ENCODE results near the gene EVC.
"Not testable (repeated sequence)": the region's sequence is repeated elsewhere in the genome, so short reads cannot be mapped to it uniquely, and the experiment has no call there.

EVC gene

DNA sequence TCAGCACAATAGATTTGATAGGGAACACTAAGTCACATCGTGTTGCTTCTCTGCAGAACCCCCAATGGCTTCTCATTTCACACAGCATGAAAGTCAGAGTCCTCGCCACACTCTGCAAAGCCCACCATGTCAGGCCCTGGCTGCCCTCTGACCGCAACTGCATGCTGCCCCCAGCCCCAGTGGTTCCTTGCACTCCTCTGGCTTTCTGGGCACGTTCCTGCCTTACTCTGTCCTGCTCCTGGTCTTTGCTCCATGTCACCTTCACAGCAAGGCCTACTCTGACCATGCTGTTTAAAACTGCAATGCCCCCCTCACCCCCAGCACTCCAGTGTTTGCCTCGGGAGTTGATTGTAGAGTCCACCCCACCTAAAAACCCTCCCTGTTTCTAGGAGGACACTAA is 78.1 kb downstream of the EVC start:
- no peak for DNase-seq (ENCODE audit: low read depth)

DNA sequence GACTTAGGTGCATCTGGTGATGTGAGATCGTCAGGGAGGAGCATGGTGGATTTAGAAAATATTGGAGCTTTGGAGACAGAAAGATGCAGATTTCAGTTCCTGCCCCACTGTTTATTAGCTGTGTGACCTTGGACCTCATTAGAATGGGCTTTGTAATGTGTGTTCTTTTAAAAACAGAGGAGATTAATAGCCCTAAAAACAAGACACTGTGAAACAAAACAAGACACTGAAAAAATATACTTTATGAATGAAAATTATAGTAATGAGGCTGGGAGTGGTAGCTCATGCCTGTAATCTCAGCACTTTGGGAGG is 79.5 kb downstream of the EVC start:
- no peak for DNase-seq (ENCODE audit: low read depth)

DNA sequence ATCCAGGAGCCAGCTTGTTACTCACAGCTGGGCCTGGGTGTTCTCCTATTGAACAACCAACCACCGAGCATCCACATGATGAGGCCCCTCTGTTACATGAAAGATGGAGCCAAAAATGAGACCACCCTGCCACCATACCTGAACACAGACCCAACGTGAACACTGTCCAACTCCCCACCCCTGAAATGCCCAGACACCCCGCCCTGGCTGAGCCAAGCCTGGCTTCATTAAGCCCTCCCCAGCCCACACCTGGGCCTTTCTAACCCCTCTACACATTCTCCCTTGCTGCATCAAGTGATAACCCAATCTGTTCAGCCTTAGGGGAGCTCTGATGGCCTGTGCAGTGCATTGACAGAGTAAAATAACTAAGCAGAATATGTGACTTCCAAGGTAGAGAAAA is 80.7 kb downstream of the EVC start:
- no peak for DNase-seq (ENCODE audit: low read depth)

DNA sequence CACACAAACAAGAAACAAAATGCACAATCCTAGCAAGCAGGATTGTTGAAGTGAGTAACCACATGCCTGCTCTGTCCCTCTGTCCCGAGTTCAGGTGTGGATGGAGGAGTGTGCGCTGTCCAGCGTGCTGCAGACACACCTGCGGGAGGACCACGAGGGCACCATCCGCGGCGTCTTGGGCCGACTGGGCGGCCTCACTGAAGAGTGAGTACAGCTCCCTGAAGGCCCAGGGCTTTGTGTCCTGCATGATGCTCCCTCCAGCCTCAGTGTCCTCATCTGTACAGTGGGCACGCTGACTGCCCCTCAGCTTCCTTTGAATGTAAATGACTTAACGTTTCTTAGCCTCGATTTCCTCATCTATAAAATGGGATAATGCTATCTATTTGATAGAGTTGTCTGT is 82.5 kb downstream of the EVC start:
- DNase-seq (ENCODE audit: low read depth), result no peak

DNA sequence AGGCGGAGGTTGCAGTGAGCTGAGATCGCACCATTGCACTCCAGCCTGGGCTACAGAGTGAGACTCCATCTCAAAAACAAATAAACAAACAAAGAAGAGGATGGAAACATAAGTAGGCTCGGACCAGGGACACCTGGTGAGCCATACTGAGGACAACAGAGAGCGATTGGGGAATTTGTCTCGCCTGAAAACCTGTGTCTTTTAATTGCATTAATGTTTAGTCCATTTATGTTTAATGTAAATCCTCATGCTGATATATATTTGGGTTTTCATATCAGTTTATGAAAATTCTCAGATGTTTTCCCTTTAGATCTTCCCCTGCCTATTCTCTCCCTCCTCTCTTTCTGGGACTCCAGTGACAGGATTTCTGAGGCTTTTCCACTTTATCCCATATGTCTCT is 84.6 kb downstream of the EVC start:
- no peak for DNase-seq (ENCODE audit: low read depth)

DNA sequence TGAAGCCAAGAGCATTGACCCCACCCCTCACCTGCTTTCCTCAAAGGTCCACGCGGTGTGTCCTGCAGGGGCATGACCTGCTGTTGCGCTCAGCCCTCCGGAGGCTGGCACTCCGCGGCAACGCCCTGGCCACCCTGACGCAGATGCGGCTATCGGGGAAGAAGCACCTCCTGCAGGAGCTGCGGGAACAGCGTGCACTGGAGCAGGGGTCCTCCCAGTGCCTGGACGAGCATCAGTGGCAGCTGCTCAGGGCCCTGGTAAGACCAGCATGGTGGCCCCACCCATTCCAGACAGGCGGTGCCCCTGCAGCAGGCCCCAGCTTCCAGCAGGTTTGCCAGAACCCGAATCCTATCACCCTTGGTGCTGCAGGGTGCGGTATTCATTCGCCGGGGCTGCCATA is 86.0 kb downstream of the EVC start:
- no peak for DNase-seq (ENCODE audit: low read depth)

DNA sequence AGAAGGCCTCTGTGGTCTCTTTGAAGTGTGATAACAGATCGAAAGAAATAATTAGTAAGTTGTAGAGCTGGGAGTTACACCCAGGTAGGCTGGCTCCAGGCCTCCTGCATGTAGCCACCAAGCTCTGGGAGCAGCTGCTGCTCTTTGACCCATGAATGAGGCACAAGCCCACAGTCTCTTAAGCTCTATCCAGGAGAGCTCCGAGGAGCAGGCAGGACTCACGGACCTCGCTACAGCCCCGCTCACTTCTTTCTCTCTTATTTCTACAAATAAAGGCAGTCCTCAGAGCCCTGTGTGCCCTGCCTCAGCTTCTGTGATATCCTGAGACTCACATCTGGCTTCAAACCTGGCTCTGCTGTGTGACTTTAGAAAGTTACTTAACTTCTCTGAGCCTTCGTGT is 86.9 kb downstream of the EVC start:
- no peak for DNase-seq (ENCODE audit: low read depth)

DNA sequence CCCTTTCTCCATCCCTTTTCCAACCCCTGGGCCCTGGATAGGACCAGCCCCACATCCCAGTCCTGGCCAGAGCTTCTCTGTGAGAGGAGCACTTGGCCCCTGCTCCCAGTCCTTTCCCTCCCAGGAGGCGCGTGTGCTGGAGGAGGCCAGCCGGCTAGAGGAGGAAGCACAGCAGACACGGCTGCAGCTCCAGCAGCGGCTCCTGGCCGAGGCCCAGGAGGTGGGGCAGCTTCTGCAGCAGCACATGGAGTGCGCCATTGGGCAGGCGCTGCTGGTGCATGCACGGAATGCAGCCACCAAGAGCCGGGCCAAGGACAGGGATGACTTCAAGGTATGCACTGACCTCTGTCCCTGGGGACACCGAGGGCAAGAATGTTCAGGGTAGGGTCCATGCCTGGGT is 87.5 kb downstream of the EVC start:
- no peak for DNase-seq (ENCODE audit: low read depth)

DNA sequence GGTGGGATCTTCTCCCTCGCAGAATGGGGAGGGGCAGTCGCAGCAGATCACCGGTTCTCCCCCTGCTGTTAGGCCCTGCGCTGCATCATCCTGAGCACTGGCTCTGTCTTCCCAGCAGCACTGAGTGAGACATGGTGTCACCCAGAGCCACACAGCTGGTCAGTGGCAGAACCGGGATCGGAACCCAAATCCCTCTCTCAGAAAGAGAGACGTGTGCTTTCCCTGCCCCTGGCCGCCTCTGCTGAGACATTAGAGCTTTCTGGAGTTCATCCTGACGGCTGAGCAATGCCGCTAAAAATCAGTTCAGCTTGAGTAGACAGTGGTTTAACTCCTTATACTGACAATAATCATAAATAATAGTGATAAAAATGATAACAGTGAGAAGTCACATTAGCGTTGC is 87.9 kb downstream of the EVC start:
- DNase-seq (ENCODE audit: low read depth), result no peak

DNA sequence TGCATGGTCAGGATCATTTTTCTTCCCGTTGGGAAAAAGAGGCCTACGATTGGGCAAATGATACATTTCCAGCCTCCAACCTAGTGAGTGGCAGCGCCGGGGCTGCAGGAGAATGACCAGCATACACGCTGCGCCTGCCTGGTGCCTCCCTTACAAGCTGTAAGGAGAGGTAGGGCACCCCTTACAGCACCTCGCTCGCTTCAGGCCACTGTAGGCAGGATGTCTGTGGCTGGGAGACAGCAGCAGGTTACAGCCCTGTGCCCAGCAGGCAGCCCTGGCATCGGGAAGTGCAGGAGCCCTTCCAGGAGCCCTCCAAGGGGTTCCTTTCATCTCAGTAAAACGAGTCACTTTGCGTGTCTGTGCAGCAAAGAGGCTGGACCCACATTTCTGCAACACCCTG is 88.4 kb downstream of the EVC start:
- DNase-seq (ENCODE audit: low read depth), result no peak

DNA sequence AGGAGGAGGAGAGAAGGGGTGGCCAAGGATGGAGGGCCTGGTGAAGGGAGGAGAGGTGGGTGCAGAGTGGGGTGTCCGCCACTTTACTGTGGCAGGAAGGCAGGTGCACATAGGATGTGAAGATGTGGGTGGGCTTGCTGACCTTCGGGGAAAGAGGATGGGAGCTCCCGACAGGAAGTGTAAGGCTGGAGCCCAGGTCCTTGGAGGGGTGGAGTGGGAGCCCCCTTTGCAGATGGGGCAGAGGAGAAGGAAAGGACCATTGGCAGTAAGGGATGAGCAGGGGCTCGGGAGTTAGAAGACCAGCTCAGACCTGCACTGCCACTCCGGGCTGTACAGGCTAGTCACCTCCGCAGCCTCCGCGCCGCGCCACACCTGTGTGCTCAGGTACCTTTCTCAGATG is 89.5 kb downstream of the EVC start:
- no peak for DNase-seq (ENCODE audit: low read depth)

DNA sequence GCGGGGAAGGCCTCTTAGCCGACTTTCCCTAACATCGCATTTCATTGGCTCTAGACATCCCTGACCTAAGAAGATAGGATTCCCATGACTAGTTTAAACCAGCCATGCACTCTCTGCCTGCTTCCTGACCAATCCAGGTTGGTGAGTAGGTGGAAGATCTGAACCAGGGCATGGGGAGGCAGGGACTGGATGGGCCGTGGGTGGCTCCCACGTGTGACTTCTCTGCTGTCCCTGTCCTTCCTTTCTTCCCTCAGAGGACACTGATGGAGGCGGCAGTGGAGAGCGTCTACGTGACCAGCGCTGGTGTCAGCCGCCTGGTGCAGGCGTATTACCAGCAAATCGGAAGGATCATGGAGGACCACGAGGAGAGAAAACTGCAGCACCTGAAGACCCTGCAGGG is 90.7 kb downstream of the EVC start:
- DNase-seq (ENCODE audit: low read depth), result no peak

DNA sequence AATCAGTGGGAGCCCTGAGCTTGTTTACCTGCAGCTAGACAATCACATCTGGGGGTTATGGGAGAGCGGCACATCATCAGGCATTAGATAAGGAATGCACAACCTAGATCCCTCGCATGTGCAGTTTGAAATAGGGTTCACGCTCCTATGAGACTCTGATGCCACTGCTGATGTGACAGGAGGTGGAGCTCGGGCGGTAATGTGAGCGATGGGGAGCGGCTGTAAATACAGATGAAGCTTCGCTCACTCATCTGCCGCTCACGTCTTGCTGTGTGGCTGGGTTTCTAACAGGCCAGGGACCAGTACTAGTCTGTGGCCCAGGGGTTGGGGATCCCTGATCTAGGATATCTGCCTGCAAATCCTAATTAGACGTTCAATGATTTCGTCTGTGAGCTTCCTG is 91.6 kb downstream of the EVC start:
- no peak for DNase-seq (ENCODE audit: low read depth)

DNA sequence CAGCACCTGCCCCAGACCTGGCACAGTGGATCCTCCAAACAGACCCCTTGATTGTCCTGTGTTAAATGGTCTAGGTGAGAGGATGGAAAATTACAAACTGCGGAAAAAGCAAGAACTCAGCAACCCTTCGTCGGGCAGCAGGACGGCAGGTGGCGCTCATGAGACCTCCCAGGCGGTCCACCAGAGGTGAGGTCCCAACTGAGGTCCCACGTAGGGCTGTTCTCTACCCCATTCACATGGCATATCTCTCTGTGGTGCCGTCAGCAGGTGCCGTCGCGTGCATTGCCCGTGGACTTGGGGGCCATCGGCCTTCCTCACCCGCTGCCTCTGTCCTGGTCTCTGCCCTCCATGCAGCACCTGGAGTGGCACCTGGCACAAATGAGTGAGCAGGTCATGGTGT is 93.7 kb downstream of the EVC start:
- DNase-seq (ENCODE audit: low read depth), result no peak

DNA sequence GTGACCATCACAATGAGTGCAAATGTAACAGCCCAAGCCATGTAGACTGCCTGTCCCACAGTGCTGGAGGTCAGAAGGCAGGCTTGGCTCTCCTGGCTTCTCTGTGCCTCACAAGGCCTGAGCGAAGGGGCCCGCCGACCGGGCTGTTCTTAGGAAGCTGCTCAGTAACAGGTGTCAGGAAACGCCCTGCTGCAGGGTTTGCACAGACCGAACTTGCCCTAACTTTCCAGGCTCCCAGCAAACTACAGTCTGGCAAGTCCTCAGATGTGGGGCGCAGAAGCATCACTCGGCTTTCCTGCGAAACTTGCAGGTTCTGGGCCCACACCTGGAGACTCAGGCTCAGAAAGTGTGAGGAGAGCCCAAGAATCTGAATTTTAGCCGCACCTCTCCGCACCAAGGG is 94.3 kb downstream of the EVC start:
- no peak for DNase-seq (ENCODE audit: low read depth)

DNA sequence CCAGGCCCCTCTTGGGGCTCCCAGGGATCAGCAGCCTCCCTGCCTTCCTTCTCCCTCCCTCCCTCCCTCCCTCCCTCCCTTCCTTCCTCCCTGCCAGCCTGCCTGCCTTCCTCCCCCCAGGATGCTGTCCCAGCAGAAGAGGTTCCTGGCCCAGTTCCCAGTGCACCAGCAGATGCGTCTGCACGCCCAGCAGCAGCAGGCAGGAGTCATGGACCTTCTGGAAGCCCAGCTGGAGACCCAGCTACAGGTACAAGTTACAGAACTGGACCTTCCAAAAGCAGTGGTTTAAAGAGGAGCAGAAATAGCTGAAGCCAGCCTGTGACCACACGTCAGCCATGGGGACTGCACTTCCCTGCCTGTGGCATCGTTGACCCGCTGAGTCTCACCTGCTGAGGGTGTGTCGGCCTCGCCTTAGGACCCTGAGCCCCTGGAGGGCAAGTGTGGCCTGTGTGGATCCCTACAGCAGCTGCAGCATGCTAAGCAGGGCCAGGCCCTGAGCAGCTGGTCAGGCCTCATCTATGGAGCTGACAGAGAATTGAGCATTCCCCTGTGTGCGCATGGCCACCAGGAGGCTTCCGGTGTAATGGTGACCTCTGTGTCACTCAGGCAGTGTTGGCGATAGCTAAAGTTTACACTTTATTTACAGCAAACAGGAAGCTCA is 97.2 kb downstream of the EVC start:
- no peak for DNase-seq (ENCODE audit: low read depth)

DNA sequence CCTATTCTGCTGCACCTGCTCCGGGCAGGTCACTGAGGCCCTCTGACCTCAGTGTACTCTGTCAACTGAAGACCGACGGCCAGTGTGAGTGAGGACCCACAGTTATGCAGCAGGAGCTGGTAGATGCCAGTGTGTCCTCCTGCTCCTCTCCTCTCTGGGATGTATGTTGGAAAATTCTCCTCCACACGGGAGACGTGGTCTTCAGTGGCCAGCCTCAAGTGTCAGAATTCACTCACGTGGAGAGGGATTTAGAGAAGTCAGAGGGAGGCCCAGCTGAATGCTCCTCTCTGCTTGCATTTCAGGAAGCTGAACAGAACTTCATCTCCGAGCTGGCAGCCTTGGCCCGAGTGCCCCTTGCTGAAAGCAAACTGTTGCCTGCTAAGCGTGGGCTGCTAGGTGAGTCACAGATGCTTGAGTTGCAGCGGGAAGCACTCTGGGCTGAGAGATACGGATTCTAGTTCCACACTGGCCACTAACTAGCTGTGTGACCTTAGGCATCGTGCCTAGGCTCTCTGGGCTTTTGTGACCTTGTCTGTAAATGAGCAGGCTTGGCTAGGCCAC is 98.3 kb downstream of the EVC start:
- no peak for DNase-seq (ENCODE audit: low read depth)

DNA sequence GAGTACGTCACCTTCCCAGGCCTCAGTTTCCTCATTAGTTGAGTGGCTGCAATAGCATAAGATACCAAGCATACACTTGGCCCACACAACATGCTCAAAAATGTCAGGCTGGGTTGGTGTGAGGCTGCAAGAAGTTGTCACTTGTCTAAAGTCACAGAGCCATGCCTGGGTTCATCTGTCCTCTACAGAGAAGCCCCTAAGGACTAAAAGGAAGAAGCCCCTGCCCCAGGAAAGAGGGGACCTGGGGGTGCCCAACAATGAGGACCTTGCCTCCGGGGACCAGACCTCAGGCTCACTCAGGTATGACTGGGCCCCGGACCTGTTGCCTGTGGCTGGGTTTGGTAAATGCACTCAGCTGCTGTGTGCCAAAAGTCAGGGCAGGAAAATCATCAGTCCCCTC is 99.2 kb downstream of the EVC start:
- DNase-seq (ENCODE audit: low read depth), result no peak

DNA sequence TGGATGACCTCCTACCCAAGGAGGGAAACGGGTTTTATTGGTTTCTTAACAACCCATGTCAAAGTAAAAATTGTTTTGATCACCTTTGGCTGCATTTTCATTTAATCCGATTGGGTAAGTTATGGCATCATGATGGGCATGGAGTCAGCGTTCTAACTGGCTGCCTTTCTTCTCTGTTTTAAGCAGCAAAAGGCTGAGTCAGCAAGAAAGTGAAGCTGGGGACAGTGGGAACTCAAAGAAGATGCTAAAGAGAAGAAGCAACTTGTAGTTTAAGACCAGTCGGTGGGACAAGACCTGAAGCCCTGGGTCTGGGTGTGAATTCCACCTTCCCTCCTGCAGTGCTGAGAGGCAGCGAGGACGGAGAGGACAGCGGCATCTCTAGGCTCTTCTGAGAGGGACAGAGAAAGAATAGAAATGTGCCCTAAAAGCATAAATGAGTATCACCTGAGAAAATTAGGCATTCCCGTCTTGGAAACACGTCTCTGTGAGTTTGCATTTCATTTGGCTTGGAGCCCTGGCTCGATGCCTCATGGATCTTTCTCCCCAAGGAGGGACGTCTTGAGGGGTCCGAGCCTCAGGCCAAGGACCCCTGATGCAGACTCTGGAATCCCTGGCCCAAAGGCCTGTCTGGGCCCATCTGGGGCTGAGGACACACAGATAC is 99.9 kb downstream of the EVC start:
- no peak for DNase-seq (ENCODE audit: low read depth)

DNA sequence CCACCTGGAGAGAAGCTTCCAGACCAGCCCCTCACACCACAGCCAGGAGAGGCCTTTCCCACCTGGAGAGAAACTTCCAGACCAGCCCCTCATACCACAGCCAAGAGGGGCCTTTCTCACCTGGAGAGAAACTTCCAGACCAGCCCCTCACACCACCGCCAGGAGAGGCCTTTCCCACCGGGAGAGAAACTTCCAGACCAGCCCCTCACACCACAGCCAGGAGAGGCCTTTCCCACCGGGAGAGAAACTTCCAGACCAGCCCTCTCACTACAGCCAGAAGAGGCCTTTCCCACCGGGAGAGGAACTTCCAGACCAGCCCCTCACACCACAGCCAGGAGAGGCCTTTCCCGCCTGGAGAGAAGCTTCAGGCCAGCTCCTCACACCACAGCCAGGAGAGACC is 101.1 kb downstream of the EVC start:
- not testable (repeated sequence) for DNase-seq (ENCODE audit: low read depth)

DNA sequence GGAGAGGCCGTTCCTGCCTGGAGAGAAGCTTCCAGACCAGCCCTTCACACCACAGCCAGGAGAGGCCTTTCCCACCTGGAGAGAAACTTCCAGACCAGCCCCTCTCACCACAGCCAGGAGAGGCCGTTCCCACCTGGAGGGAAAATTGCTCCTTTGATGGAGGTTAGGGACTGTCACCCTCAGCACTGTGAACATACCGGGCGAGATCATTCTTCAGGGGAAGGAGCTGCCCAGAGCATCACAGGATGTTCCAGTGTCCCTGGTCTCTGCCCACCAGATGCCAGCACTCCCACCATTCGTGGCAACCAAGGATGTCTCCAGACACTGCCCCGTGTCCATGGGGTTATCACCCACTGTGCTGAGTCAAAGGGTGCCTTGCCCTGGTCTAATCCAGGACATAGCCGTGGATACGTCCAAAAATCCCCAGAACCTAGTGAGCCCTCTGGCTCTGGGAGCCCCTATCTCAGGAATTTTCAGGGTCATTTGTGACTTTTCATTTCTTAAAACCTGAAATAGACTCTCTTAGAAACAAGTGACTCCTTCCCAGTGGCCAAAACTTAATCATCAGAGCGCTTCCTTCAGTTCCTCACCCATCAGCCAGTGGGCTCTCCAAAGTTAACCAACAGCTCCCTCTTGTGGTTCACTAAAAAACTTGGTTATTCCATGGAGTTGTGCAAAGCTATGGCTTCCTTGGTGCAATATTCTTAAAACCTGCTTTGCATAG is 101.7 kb downstream of the EVC start:
- DNase-seq (ENCODE audit: low read depth), result no peak

DNA sequence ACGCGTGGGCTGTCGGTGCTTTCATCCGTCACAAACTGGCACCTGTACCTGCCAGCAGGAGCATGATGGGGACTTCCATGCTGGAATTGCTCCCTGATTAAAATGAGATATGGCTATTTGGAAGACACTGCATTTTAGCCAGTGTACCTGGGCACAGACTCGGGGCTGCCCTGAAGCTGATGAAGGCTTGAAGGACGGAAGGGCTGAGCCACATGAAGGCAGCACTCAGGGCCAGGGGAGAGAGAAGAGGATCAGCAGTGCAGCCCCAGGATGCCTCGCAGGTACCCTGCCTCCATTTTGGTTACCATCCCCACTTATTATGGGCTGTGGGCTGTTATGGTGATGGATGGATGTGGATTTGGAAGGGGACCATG is 102.9 kb downstream of the EVC start:
- no peak for DNase-seq (ENCODE audit: low read depth)

DNA sequence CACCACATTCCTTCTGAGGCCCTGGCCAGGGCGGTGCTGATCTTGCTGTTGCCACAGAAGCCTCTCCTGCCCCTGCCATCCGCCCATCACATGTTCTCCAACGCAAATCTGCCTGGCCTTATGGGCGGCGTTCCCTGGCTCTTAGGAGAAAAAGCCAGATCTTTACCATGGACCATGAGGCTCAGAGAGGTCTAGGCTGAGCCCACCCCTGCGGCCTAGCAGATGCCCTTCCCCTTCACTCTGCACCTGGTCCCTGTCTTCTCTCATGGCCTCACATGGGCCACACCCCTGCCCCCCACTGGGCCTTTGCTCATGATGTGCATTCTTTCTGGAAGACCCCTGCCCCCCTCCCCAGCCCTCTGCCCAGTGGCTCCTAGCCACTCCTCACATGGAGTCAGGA is 103.4 kb downstream of the EVC start:
- DNase-seq (ENCODE audit: low read depth), result no peak

DNA sequence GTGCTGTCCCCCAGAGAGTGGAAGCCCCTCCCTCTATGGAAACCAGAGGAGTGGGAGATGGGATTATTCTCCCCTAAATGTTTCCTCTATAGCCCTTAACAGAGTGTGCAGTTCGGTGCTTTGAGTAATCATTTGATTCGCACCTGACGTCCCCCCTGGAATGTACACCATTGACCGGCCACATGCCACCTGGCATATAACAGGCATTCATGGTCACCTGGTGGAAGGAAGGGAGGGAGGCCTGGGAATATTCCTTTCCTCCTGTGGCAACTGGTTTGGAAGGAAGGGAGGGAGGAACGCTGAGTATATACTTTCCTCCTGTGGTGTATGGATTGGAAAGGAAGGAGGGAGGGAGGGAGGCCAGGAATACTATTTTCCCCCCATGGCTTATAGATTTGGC is 104.6 kb downstream of the EVC start:
- DNase-seq (ENCODE audit: low read depth), result no peak
